ENCODE data around the gene EPB41.
"Not testable (repeated sequence)": the region's sequence is repeated elsewhere in the genome, so short reads cannot be mapped to it uniquely, and the experiment has no call there.

Gene EPB41

GRCh38 chr1:29125237-29125641, 210.9 kb downstream of the EPB41 start:
- no peak for DNase-seq (ENCODE audit: low read depth)
- peak overlapping the region; percentile 69 for H3K4me3 ChIP-seq (ENCODE audit: low read depth, low read length)
- no peak for TF ChIP-seq CTCF (conservative IDR thresholded peaks at IDR 0.05; ENCODE audit: low read depth, low read length)

GRCh38 chr1:29125788-29126187, 211.4 kb downstream of the EPB41 start:
- DNase-seq (ENCODE audit: low read depth), result no peak
- no peak overlapping the region for H3K4me3 ChIP-seq (ENCODE audit: low read depth, low read length)
- TF ChIP-seq CTCF (conservative IDR thresholded peaks at IDR 0.05; ENCODE audit: low read depth, low read length), result no peak

- no peak for DNase-seq (ENCODE audit: low read depth)
- H3K4me3 ChIP-seq (ENCODE audit: low read depth, low read length), result no peak overlapping the region
- TF ChIP-seq CTCF (conservative IDR thresholded peaks at IDR 0.05; ENCODE audit: low read depth, low read length), result no peak
These were observed 211.8 kb downstream of the EPB41 start for GRCh38 chr1:29126198-29126597.

GRCh38 chr1:29128739-29129138, 214.4 kb downstream of the EPB41 start:
- no peak overlapping the region for H3K4me3 ChIP-seq (ENCODE audit: low read depth, low read length)
- TF ChIP-seq CTCF (conservative IDR thresholded peaks at IDR 0.05; ENCODE audit: low read depth, low read length), result no peak
- no peak for DNase-seq (ENCODE audit: low read depth)

- no peak for TF ChIP-seq CTCF (conservative IDR thresholded peaks at IDR 0.05; ENCODE audit: low read depth, low read length)
- no peak overlapping the region for H3K4me3 ChIP-seq (ENCODE audit: low read depth, low read length)
- no peak for DNase-seq (ENCODE audit: low read depth)
These were observed 215.5 kb downstream of the EPB41 start for GRCh38 chr1:29129916-29130315.

GRCh38 chr1:29131056-29131455, 216.7 kb downstream of the EPB41 start:
- not testable (repeated sequence) for H3K4me3 ChIP-seq (ENCODE audit: low read depth, low read length); DNase-seq (ENCODE audit: low read depth)

GRCh38 chr1:29133861-29134694, 219.7 kb downstream of the EPB41 start:
- no peak for DNase-seq (ENCODE audit: low read depth)
- no peak overlapping the region for H3K4me3 ChIP-seq (ENCODE audit: low read depth, low read length)
- TF ChIP-seq CTCF (conservative IDR thresholded peaks at IDR 0.05; ENCODE audit: low read depth, low read length), result no peak

All from choroid plexus epithelial cell (primary cell).